GM12873 (cell line): ENCODE results near the gene SLC6A15.

Source experiments
- CTCF ChIP-seq: IDR thresholded peaks from 2 replicates; pipeline ENCODE4 v1.5.1; 2012; ENCODE audit warnings: low read depth, mild to moderate bottlenecking, moderate library complexity, low read length, control low read depth; ENCODE audit not compliant: insufficient read depth; ENCODE audit errors: missing control alignments

The SLC6A15 gene

GRCh38 chr12:84912198-84913128, at the start of gene SLC6A15:
Gene SLC6A15, minus strand, starts transcription at chr12:84912799. Its CDS starts 20,679 bp downstream, at chr12:84892120.
- no peak for TF ChIP-seq CTCF

GRCh38 chr12:84960918-84961317, 48.3 kb upstream of the SLC6A15 start:
- no peak for TF ChIP-seq CTCF

- no peak for TF ChIP-seq CTCF
Observed at GRCh38 chr12:84955298-84955697, 42.7 kb upstream of the SLC6A15 start.

GRCh38 chr12:84954415-84954814, 41.8 kb upstream of the SLC6A15 start:
- no peak for TF ChIP-seq CTCF

GRCh38 chr12:84950971-84951546, 38.5 kb upstream of the SLC6A15 start:
- TF ChIP-seq CTCF: no peak

- TF ChIP-seq CTCF: no peak
Observed at GRCh38 chr12:84946753-84947152, 34.2 kb upstream of the SLC6A15 start.

- no peak for TF ChIP-seq CTCF
Observed at GRCh38 chr12:84937415-84937814, 24.8 kb upstream of the SLC6A15 start.
